ENCODE data around the gene TRIM44.

TRIM44 gene, protein sequence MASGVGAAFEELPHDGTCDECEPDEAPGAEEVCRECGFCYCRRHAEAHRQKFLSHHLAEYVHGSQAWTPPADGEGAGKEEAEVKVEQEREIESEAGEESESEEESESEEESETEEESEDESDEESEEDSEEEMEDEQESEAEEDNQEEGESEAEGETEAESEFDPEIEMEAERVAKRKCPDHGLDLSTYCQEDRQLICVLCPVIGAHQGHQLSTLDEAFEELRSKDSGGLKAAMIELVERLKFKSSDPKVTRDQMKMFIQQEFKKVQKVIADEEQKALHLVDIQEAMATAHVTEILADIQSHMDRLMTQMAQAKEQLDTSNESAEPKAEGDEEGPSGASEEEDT
- 64.2 to 90.5 reads per million in 2 donors for total RNA-seq

DNA sequence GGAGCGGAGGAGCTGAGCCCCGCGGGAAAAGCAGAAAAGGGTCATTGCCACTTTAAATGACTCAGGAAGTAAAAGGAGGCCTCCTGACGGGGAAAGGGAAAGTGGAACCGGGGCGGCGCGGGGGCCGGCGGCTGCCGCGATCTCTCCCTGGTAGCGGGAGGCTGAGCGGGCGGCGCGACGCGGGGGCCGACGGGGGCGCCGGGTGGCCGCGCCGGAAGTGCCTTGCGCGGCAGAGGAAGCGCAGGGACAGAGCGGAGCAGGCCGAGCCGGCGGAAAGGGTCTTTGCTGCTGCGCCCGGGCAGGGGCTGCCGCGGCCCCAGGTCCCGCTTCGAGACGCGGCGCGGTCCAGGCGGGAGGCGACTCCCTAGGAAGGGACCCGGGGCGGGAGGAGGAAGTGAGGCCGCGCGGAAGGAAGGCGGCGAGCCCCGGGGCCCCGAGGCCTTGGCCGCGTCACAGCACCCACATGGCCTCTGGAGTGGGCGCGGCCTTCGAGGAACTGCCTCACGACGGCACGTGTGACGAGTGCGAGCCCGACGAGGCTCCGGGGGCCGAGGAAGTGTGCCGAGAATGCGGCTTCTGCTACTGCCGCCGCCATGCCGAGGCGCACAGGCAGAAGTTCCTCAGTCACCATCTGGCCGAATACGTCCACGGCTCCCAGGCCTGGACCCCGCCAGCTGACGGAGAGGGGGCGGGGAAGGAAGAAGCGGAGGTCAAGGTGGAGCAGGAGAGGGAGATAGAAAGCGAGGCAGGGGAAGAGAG, at the start of gene TRIM44:
Gene TRIM44, plus strand, starts transcription at position 127 of the 759 bp plus-strand sequence. Its CDS starts 337 bp downstream, at position 464.
- peak; percentile 51 to 92 (median 73) for DNase-seq

DNA sequence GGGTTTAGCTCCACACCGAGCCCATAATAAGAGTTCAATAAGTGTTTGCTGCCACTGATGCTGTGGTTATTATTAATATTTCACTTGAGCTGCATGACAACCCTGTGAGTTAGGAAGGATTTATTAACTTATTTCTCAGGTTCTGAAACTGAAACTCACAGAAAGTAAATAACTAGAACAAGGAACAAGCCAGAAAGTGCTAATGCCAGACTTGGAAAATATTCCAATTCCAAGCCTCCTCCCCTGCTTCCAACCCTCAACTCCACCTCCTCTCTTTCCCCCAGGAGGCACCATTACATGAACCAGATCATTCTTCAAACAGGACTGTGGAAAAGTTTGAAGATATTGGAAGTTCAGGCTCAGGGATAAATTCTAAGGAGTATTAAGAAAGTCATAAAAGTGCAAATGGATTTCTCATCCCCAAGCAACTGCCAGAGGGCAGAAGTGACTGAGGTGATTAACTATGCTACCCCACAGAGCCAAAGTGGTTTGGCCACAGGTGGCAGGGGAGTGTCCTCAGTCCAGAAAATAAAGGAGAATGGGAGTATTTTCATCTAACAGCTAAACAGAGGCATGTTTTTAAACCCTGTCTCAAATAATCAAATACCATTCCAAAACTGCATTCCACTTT, 47.5 kb upstream of the TRIM44 start:
- DNase-seq: no peak

DNA sequence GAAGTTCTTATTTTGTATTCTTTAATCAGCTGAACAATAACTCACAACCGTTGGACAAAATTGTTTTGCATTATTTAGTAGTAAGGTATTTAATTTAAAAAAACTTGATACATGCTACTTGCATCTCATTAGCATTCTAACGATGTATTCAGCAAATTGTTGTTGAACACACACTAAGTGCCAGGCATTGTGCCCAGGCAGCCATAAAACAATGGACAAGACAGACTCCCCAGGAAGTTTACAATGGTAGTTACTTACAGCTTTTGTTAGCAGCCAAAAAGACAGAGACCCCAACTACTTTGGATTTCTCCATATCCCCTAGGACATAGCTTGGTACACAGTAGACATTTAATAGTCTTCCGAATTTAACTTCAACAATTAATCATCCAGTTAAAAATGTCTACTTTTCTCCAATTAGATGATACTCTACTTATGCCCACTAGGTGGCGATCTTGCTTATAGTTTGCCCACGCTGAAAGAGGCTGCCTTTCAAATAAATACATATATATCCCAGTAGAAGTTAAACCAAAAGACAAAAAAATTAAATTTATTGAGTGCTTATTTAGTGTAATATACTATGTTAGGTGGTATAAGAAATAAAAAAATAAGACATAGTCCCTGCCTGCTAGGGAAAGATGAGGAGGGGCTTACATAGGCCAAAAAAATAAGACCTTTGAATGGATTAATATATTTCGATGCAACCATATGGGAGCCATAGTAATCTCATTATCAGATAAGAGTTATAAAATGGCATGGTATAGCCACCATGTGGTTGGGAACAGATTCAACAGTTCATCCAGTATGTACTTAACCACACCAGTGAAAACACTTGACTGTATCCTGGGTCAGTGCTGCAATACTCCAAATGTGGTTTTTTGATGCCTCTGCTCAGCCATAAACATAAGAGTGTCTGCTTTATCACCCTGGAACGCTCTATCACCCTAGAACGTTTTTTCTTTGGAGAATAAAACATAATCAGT, 46.4 kb upstream of the TRIM44 start:
- peak in 2 of 5 experiments; percentile 2 to 56 for DNase-seq

DNA sequence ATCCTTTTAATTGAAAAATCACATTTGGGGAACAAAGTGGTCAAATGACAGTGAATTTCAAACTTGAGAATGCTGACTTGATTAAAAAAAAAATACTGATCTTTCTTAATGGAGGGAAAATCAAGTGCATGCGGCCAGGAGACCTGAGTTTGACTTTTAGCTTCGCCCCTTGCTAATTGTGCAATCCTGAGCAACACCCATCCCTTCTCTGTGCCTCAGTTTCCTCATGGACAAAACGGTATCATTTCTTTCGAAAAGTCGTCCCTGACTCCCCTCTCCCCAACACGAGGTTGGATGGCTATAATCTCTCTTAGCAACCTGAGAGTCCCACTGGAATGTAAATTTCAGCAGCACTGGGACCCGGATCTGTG, 45.3 kb upstream of the TRIM44 start:
- DNase-seq: no peak

DNA sequence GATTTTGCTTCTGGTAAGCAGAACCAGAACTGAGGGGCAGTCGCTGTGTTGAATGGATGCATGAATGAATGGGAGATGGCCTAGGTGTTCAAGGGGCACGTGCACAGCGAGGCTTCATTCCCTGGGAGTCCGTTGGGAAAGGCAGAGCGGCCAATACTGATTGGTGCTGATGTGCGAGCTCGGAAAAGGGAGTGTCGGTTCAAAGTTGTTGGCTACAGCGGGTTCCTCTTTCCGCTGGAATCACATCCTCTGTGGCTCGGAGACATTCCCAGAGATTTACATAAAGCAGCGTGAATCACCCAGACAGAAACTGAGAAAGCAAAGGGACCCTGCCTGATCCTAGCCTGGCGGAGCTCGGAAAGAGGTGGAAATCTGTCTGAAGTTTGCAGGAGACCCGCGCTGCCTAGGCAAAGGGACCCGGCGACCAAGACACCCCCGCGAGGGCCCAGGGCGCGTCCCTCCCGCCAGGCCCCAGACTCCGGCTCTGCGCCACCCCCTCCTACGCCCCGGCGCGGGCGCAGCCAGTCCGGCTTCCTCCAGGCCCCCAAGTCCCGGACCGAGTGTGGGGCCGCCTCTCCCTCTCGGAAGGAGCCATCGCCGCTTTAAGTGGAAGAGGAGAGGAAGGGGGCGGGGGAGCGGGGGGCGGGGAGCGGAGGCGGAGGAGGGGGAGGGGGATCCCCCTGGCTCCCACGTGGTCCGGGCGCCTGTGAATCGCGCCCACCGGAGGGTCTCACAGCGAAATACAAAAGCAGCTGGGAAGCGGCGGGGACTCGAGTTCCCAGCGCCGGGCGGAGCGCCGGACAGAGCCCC, 44.7 kb upstream of the TRIM44 start, which contains the start of gene FJX1:
Gene FJX1, plus strand, starts transcription at position 774 of the 810 bp plus-strand sequence. CDS start 177 bp downstream, outside the sequence.
- DNase-seq: peak in 1 of 5 experiments; percentile 12

DNA sequence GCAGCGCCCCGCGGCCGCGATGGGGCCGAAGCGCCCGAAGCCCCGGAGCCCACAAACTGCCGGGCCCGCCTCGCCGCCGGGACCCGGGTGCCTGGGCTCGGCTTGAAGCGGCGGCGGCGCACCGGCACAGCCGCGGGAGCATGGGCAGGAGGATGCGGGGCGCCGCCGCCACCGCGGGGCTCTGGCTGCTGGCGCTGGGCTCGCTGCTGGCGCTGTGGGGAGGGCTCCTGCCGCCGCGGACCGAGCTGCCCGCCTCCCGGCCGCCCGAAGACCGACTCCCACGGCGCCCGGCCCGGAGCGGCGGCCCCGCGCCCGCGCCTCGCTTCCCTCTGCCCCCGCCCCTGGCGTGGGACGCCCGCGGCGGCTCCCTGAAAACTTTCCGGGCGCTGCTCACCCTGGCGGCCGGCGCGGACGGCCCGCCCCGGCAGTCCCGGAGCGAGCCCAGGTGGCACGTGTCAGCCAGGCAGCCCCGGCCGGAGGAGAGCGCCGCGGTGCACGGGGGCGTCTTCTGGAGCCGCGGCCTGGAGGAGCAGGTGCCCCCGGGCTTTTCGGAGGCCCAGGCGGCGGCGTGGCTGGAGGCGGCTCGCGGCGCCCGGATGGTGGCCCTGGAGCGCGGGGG, 44.0 kb upstream of the TRIM44 start:
- peak in 2 of 5 experiments; percentile 1 to 17 for DNase-seq

DNA sequence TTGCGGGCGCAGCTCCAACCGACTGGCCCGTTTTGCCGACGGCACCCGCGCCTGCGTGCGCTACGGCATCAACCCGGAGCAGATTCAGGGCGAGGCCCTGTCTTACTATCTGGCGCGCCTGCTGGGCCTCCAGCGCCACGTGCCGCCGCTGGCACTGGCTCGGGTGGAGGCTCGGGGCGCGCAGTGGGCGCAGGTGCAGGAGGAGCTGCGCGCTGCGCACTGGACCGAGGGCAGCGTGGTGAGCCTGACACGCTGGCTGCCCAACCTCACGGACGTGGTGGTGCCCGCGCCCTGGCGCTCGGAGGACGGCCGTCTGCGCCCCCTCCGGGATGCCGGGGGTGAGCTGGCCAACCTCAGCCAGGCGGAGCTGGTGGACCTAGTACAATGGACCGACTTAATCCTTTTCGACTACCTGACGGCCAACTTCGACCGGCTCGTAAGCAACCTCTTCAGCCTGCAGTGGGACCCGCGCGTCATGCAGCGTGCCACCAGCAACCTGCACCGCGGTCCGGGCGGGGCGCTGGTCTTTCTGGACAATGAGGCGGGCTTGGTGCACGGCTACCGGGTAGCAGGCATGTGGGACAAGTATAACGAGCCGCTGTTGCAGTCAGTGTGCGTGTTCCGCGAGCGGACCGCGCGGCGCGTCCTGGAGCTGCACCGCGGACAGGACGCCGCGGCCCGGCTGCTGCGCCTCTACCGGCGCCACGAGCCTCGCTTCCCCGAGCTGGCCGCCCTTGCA, 43.3 kb upstream of the TRIM44 start:
- peak in 2 of 5 experiments; percentile 3 to 22 for DNase-seq

DNA sequence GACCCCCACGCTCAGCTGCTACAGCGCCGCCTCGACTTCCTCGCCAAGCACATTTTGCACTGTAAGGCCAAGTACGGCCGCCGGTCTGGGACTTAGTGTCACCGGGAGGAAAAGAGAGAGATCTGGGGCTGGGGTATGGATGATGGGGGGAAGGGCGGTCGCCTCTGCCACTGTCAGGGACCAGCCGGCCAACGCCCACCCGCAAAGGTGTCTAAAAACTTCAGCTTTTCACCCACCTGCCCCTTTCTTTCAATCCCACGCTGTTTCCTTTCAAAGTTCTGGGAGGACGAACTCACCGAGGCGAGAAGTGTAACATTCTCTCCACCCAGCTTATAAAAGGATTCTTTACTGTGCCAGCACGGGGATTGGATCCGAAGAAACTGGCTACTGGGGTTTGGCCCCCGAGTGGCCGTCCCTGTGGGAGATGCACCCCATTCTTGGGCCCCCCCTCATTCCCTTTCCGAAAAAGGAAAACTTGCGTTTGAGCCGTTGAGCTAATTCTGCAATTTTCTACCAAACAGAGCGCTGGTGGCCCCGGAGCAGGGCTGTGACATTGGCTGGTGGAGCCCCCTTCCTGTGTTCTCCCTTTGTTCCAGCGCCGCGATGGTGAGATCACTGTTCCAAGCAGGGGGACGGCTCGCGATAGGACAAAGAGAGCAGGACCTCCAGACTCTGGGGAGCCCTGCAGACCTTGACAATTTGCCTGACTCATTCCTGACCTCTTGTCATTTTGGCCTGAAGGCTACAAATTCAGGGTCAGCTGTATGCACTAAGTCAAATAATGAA, 42.5 kb upstream of the TRIM44 start:
- no peak for DNase-seq

DNA sequence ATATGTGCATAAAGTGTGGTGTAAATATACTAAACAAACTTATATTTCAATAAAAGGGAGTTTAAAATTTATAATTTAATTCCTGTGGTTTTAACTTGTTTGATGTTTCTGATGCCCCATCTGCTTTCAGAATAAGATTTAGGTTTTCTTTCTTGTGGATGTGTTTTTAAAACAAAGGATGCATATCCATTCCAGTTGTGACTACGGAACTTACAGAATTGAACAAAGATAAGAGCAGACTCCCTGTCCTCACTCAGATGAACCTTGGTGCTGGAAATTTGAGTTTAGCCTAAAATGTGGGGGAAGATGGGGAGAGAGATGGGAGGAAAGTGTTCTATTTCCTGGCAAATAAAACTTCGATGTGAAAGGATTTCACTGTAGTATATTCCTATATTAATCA, 41.8 kb upstream of the TRIM44 start:
- no peak for DNase-seq

DNA sequence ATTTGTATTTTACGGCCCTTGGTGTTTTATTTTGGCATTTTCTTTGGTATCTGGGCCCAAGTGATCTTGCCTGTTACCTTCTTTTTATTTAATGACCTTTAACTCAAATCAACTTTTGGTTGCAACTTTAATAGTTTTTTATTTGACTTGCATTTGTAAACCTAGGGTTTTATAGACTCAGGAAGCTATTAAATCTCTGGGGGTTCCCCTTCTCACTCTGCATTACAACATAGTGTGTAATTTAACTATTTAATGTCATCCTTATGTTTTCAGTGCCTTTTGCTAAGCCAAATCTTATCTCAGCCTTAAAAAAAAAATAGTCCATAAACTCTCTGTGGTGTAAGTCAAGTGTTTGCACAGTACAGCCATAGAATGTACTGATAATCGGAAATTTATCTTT, 41.0 kb upstream of the TRIM44 start:
- no peak for DNase-seq

DNA sequence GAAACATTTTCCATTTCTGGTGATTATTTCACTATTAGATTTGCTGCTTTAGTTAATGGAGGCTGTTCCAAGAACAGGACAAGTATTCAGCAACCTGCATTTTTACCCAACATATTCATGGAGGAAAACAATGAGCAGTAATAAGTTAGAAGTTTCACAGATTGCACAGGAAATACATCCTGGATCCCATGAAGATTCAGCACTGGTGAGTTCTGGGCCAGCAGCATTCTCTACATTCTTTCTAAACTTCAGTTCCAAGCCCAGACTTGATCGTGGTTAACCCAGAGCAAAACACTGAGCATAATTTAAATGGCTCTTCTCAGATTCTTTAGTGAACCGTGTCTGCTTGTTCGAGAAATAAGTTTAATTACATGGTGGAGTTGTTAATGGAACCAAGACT, 40.5 kb upstream of the TRIM44 start:
- DNase-seq: no peak

DNA sequence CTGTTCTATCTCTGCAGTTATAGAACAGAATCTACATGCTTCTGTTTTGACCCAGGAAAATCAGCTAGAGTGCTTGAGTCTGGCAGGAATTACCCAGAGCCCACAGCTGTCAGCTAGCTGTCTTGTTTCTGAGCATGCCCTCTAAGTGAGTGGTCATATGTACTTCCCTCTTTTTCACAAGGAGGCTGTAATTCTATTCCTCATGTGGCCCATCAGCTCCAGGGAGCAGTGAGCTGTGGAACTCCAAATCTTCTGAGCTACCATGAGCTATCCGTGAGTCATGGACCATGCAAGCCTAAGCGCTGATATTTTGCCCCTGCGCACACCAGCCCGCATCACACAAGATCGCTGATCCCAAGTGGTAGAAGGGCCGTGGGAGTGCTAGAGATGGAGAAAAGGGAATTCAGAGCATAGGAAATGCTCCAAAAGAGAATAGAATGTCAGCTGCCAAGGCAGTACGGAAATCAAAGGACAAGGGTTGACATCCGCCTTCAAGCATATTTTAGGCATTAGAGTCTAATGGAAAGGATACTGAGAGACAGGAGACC, 38.9 kb upstream of the TRIM44 start:
- no peak for DNase-seq

DNA sequence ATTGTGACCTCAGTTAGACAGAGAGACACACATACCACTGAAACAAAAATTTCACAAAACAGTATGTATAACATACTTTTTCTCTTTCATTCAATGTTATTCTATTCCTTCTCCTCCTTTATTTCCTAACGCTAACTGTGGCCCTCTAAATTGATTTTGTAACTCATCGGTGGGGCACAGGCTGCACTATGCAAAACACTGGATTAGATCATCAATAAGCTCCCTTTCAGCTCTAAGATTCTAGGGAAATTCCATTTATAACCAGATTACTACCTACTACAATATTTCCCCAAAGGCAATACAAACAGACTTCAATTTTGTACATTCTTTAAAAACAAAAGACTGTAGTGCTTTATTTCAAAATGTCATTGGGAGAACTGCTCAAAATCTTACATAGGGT, 38.3 kb upstream of the TRIM44 start:
- DNase-seq: no peak

DNA sequence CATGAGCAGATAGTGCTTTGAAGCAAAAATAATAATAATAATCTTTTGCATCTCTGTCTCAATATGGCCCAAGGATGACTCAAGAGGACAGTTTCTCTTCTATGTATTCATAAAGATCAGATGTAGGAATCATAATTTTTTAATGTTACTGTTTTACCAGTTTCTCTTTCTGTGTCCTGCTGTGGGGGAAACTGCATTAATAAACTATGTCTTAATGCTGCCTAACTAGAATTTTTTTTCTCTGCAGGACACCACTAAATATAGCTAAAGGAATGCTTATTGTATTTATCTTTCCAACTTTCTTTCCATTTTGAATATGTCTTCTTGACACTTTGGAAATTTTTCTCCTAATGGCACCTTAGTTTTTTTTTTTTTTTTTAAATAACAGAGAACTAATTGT, 37.8 kb upstream of the TRIM44 start:
- DNase-seq: no peak

DNA sequence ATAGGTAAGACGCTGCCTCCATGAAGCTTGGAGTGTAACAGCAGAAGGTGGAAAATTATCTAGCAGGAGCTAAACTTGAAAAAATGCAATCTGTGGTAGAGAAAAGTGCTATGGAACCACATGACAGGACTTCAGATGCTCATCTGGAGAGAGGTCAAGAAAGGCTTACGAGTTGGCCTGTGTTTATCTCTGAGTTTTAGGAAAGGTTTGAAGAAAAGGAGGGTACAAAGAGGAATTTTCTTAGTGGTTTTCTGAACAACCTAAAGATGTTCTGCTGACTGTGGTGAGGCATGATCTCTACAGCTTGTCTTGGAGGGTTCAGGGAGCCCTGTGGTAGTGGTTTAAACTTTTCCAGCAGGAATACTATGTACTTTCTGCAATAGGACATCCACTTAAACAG, 36.1 kb upstream of the TRIM44 start:
- DNase-seq: no peak

DNA sequence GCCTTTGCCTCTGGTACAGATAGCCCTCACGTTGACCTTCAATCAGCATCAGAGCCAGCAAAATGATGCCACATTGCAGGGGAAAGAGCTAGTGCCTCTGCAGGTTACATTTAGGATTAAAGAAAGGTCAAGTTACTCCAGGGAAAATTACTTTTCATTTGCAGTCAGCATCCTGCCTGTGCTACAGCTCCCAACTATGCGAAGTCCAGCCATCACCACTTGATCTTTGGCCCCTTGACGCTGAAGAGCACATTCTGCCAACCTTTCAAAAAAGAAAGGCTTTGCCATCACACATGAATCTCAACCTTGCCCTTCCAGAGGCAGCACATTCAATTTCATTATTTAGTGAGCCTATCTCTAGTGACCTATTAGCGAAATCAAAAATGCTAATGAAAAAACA, 33.1 kb upstream of the TRIM44 start:
- no peak for DNase-seq

DNA sequence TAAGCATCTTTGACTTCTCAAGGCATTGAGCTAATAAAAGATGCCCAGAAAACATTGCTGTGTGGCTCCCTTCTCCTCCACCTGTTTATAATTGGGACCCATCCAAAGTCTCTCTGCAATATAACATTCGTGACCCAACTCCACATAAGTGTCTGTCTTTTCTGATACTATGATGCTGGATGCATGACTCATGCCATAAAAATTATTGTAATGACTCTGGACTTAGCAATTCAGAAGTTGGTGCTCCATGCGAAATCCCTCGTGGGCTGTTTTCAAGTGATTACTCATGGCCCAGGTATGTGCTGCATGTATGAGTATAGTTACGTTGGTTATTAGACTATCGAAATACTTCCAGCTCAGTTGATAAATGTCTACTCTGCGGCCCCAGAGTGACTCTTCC, 32.7 kb upstream of the TRIM44 start:
- DNase-seq: no peak

DNA sequence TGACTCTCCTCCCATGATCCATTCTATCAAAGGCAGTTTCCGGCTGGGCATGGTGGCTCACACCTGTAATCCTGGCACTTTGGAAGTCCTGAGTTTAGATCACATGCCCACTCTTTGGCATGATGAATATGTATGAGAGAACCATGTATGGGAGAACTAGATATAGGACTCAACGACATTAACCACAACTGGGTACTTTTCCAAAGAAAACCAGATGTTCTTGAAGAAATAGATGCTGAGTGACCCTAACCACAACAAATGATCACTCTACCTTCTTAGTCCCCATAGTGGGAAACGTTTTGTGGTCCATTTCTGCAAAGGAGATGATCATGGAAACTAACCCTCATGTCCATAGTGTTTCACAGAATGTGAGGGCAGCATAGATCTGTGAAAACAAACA, 30.7 kb upstream of the TRIM44 start:
- no peak for DNase-seq

DNA sequence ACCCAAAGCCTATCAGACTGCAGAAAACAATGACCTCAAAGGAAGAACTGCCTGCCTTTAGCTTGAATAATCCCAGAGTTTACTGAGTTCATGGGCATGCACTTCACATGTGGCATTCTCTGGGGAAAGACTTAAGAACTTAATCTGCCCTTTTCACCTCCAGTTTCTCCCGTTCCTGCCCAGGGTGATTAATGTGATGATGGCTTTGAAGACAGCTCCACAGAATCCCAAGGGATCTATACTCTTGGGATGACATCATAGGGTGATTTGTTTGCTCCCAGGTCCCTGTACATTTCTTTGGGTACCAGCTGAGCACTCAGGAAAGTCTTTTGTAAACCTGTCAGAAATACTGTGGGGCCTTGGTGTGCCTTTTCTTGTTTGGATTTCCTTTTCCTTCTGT, 30.3 kb upstream of the TRIM44 start:
- no peak for DNase-seq
